ENCODE data around the gene SERINC5.

SERINC5 gene

GRCh38 chr5:80168388-80169028 lies 87.3 kb downstream of the SERINC5 start:
- no peak overlapping the region for H3K4me3 ChIP-seq (ENCODE audit: low read depth, low read length)
- ChIA-PET POLR2A (no interaction called here), CTCF (no interaction called here)
- TF ChIP-seq, protein P1, sequence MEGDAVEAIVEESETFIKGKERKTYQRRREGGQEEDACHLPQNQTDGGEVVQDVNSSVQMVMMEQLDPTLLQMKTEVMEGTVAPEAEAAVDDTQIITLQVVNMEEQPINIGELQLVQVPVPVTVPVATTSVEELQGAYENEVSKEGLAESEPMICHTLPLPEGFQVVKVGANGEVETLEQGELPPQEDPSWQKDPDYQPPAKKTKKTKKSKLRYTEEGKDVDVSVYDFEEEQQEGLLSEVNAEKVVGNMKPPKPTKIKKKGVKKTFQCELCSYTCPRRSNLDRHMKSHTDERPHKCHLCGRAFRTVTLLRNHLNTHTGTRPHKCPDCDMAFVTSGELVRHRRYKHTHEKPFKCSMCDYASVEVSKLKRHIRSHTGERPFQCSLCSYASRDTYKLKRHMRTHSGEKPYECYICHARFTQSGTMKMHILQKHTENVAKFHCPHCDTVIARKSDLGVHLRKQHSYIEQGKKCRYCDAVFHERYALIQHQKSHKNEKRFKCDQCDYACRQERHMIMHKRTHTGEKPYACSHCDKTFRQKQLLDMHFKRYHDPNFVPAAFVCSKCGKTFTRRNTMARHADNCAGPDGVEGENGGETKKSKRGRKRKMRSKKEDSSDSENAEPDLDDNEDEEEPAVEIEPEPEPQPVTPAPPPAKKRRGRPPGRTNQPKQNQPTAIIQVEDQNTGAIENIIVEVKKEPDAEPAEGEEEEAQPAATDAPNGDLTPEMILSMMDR (IDR thresholded peaks at IDR 0.05; ENCODE audit: insufficient read depth, low read length, missing control alignments): no peak
- no peak for DNase-seq (ENCODE audit: low read depth, low spot score)

DNA sequence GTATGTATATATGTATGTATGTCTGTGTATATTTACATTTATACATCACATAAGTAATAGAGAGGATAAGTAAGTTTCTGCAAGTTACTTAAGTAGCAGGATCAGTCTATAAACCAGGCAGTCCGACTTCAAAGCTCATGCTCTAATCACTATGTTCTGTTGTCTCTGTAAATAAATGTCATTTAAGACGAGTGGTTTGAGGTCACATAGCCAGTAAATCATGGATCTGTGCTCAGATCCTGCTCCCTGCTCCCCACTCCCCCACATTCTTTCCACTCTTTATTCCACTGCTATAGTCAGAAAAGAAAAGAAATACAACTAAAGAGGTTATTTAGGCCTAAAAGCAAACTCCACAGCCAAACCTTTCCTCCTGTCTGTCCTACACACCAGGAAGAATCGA lies 90.4 kb downstream of the SERINC5 start:
- H3K4me3 ChIP-seq (ENCODE audit: low read depth, low read length): no peak overlapping the region
- ChIA-PET POLR2A (no interaction called here), CTCF (interaction anchor here (1.4 kb wide), 1 partner anchor 39 kb away, joined by 3 read pairs; no protein-coding TSS in a partner anchor)
- DNase-seq (ENCODE audit: low read depth, low spot score): no peak
- TF ChIP-seq, protein P1 (IDR thresholded peaks at IDR 0.05; ENCODE audit: insufficient read depth, low read length, missing control alignments): no peak

DNA sequence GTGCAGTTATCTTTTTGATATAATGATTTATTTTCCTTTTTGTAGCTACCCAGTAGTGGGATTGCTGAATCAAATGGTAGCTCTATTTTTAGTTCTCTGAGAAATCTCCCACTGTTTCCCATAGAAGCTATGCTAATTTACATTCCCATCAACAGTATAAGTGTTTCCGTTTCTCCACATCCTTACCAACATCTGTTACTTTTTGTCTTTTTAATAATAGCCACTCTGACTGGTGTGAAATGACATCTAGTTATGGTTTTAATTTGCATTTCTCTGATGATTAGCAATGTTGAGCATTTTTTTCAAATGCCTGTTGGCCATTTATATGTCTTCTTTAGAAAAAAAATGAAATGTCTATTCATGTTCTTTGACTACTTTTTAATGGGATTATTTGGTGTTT lies 94.7 kb downstream of the SERINC5 start:
- CTCF ChIA-PET: no interaction called here
- POLR2A ChIA-PET: no interaction called here

DNA sequence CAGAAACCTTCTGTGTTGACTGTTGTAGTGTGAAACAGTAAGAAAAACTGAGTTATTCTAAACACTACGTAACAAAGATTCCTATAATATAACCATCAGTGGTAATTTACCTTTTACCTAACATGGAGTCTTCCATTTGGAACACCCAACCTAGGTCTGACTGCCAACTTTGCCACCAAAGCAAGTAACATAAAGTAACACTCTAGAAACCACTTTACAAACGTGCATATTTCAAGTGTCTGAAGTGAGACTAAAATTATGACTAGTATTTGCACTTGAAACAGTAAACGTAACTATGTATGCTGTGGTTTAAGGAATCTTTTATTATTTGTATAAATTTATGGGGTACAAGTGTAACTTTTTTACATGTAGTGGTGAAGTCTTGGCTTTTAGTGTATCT lies 95.6 kb downstream of the SERINC5 start:
- H3K4me3 ChIP-seq (ENCODE audit: low read depth, low read length): no peak overlapping the region
- TF ChIP-seq, protein P1 (IDR thresholded peaks at IDR 0.05; ENCODE audit: insufficient read depth, low read length, missing control alignments): no peak
- ChIA-PET CTCF (no interaction called here), POLR2A (no interaction called here)
- no peak for DNase-seq (ENCODE audit: low read depth, low spot score)

More for the DNA sequence above, 94.7 kb downstream of the SERINC5 start:
- TF ChIP-seq, protein P1 (IDR thresholded peaks at IDR 0.05; ENCODE audit: insufficient read depth, low read length, missing control alignments): no peak
- H3K4me3 ChIP-seq (ENCODE audit: low read depth, low read length): no peak overlapping the region
- DNase-seq (ENCODE audit: low read depth, low spot score): no peak

- ChIA-PET CTCF (interaction anchor here (0.8 kb wide), 1 partner anchor 34 kb away, joined by 3 read pairs; no protein-coding TSS in a partner anchor), POLR2A (no interaction called here)
- DNase-seq (ENCODE audit: low read depth, low spot score): no peak
- TF ChIP-seq, protein P1 (IDR thresholded peaks at IDR 0.05; ENCODE audit: insufficient read depth, low read length, missing control alignments): no peak
- no peak overlapping the region for H3K4me3 ChIP-seq (ENCODE audit: low read depth, low read length)
Measured at GRCh38 chr5:80159133-80159815, 96.6 kb downstream of the SERINC5 start.

DNA sequence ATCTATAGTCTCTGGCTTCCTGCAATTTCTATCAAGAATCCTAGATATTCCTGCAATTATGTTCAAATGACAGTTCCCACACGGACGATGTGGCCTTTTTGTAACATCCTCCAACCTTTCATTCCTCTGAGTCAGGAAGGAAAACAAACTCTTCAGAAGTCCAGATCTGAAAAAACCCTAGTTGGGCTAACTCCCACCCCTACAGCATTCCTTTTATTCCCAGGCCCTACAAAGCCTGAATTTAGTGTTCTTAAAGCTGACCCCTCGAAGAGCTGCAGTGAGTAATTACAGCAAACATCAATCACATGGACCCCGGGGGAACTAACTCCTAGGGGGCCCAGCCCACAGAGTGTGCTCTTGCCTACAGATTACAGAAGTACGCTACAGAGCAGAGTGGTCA lies 99.7 kb downstream of the SERINC5 start:
- ChIA-PET POLR2A (no interaction called here), CTCF (interaction anchor here (0.8 to 1.3 kb wide), 2 partner anchors 15 to 65 kb away, joined by 3 to 4 read pairs; no protein-coding TSS in a partner anchor)
- TF ChIP-seq, protein P1 (IDR thresholded peaks at IDR 0.05; ENCODE audit: insufficient read depth, low read length, missing control alignments): no peak
- peak; percentile 41 for DNase-seq (ENCODE audit: low read depth, low spot score)
- no peak overlapping the region for H3K4me3 ChIP-seq (ENCODE audit: low read depth, low read length)
